ENCODE measurements around the gene TUBA4A.

DNA sequence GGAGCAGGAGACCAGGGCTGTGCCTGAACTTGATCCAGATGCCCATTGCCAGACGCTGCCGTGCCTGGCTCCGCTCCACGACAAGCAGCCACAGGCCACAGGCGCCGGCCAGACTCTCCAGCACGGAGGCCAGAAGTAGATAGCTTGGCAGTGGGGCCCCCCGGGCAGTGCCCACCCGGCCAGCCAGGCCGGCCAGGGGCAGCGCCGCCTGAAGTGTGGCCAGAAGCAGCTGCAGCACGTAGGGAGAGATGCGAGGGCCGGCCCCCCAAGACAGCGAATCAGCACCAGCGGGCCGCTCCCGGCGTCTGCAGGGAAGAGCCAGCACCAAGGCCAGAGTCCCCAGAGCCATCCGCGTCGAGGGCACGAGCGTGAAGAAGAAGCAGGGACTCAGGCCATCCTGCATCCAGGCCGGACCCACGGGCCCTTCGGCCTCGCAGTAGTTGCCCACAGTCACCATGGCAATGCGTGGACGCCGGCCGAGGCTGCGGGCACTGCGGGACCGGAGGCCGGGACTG, 35.4 kb downstream of the TUBA4A start:
- TF ChIP-seq, protein P1, sequence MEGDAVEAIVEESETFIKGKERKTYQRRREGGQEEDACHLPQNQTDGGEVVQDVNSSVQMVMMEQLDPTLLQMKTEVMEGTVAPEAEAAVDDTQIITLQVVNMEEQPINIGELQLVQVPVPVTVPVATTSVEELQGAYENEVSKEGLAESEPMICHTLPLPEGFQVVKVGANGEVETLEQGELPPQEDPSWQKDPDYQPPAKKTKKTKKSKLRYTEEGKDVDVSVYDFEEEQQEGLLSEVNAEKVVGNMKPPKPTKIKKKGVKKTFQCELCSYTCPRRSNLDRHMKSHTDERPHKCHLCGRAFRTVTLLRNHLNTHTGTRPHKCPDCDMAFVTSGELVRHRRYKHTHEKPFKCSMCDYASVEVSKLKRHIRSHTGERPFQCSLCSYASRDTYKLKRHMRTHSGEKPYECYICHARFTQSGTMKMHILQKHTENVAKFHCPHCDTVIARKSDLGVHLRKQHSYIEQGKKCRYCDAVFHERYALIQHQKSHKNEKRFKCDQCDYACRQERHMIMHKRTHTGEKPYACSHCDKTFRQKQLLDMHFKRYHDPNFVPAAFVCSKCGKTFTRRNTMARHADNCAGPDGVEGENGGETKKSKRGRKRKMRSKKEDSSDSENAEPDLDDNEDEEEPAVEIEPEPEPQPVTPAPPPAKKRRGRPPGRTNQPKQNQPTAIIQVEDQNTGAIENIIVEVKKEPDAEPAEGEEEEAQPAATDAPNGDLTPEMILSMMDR (IDR thresholded peaks at IDR 0.05): no peak
- TF ChIP-seq POLR2AphosphoS5 (IDR thresholded peaks at IDR 0.05; ENCODE audit: insufficient read depth in 1 of 2, low read depth in 1 of 2): no peak

Data from vagina (tissue), 2 donors.